GM19193 (cell line): ENCODE data around the gene GTPBP10.

ENCODE experiments used
- POLR2A ChIP-seq: IDR thresholded peaks from 4 replicates; pipeline ENCODE4 v1.6.1; 2011; ENCODE audit not compliant: insufficient read depth, insufficient read length; ENCODE audit errors: extremely low read depth

Gene GTPBP10, protein sequence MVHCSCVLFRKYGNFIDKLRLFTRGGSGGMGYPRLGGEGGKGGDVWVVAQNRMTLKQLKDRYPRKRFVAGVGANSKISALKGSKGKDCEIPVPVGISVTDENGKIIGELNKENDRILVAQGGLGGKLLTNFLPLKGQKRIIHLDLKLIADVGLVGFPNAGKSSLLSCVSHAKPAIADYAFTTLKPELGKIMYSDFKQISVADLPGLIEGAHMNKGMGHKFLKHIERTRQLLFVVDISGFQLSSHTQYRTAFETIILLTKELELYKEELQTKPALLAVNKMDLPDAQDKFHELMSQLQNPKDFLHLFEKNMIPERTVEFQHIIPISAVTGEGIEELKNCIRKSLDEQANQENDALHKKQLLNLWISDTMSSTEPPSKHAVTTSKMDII

GRCh38 chr7:90346336-90347125 is at the start of gene GTPBP10:
TSS of gene GTPBP10 (plus strand) at chr7:90346716. CDS start at chr7:90346742, 26 bp downstream.
- peak; percentile 96 for TF ChIP-seq POLR2A

DNA sequence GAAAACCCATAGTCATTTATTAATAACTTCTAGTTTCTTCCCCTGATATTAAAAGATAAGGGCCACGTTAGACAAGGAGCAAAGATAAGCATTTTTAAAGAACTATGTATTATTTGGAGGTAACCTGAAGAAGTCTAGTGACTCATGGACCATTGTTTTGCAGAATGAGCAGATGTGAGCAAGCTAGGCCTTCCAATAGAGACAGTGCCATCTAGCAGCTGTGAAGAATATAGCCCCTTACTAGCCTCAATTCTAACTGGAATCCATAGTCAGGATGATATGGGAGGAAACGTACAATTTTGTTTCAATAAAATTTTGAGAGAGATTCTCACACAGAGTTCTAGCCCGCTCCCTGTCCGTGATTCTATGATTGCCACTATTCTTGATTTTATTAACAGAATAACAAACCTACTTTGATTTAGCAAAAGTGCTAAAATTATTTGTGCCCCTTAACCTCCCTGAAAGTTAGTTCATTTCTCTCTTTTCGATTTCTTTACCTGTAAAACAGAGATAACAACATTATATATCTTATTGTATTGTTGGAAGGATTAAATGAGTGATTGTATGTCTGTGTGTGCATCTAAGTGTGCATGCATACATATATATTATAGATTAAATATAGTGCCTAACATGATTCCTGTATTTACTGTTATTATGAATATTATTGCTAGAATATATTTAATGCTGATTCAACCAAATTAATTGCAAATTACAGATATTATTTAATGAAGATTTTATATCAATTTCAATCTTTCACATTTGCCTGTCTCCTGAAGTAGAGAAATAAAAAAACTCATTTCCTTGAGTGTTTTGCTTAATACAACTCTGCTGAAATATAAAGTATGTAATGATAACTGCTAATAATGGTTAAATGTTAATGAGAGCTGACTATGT is 48.1 kb upstream of the GTPBP10 start:
- no peak for TF ChIP-seq POLR2A

- TF ChIP-seq POLR2A: no peak
Measured at GRCh38 chr7:90303241-90303640, 43.3 kb upstream of the GTPBP10 start.

DNA sequence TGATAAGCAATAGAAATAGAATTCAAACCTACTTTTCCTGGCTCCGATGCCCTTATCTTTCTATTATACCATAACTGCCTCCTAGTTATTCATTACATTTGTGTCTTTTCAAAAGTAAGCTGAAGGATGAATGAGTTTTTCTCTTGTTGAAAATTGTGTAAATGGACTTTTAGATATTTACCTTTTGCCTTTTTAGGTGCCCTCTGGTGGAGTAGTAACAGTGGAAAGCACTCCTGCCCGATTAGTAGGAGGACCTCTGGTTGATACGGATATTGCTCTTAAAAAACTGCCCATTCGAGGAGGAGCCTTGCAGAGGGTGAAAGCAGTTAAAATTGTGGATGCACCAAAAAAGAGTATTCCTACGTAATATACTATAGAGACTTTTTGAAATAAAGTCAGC is 36.6 kb upstream of the GTPBP10 start:
- no peak for TF ChIP-seq POLR2A

DNA sequence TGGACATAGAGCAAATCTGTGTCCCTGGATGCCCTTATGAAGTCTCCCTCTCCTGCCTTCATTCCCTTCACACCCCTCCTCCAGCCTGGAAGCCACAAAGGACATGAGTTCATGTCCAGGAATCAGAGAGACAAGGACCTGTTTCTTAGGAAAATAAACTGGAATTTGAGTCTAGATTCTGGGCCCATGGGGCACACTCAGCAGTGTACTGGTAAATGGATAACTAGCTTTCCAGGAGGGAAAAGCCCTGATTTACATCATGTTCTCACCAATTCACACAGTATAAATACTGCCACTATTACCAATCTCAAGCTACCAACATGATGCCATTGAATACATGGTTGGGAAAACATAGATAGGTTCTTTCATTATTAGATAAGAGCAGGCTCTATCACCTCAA is 35.3 kb upstream of the GTPBP10 start:
- TF ChIP-seq POLR2A: no peak

- no peak for TF ChIP-seq POLR2A
Measured at GRCh38 chr7:90312745-90313144, 33.8 kb upstream of the GTPBP10 start.

GRCh38 chr7:90313907-90314306 is 32.6 kb upstream of the GTPBP10 start:
- no peak for TF ChIP-seq POLR2A

DNA sequence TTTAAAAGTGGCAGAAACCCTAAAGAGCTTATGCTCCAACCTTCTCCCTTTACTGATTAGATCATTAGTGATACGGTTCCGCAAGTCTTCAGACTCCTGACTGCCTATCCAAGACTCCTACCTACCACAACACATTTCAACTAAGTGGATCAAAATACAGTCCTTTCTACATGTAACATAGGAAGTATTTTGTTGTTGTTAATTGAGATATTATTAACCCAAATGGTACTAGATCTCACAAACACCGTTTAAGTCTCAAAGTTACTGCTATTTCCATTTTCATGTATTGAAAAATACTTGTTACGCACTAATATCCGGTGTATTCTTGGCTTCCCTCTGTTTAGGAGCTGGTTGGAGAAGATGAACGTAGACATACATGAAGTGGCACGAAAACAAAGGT is 26.5 kb upstream of the GTPBP10 start:
- TF ChIP-seq POLR2A: no peak

GRCh38 chr7:90320418-90320800 is 26.1 kb upstream of the GTPBP10 start:
- TF ChIP-seq POLR2A: no peak

GRCh38 chr7:90320801-90321494 is 25.6 kb upstream of the GTPBP10 start, which contains the start of gene FAM237B:
TSS of gene FAM237B (minus strand) at chr7:90321304. CDS start at chr7:90319748, 1,556 bp downstream.
- TF ChIP-seq POLR2A: no peak

- TF ChIP-seq POLR2A: no peak
Measured at GRCh38 chr7:90322837-90323236, 23.7 kb upstream of the GTPBP10 start.

DNA sequence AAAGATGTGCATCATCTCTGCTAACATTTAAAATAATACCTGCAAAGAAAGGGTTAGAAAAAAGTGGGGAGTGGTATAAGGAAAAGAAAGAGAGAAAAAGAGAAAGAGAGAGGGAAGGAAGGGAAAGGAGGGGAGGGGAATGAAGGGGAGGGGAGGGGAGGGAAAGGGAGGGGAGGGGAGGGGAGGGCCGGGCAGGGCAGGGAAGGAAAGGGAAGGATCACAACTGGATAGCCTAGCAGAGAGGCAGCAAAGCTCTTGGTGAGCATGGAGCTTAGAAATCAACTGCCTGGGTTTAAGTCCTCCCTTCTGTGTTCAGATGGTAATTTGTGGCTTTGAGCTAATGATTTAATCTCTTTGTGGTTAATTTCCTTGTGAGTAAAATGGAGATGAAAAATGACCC is 20.0 kb upstream of the GTPBP10 start:
- no peak for TF ChIP-seq POLR2A

DNA sequence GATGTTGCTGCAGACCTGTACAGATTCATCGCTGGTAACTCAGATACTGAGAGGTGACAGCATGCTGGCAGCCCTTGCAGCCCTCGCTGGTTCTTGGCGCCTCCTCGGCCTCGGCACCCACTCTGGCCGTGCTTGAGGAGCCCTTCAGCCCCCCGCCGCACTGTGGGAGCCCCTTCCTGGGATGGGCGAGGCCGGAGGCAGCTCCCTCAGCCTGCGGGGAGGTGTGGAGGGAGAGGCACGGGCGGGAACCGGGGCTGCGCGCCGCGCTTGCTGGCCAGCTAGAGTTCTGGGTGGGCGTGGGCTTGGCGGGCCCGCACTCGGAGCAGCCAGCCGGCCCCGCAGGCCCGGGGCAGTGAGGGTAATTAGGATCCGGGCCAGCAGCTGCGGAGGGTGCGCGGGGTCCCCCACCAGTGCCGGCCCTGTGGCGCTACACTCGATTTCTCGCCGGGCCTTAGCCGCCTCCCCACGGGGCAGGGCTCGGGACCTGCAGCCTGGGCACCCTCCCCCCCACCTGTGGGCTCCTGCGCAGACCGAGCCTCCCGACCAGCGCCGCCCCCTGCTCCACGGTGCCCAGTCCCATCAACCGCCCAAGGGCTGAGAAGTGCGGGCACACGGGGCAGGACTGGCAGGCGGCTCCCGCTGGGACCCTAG is 12.2 kb upstream of the GTPBP10 start:
- no peak for TF ChIP-seq POLR2A

DNA sequence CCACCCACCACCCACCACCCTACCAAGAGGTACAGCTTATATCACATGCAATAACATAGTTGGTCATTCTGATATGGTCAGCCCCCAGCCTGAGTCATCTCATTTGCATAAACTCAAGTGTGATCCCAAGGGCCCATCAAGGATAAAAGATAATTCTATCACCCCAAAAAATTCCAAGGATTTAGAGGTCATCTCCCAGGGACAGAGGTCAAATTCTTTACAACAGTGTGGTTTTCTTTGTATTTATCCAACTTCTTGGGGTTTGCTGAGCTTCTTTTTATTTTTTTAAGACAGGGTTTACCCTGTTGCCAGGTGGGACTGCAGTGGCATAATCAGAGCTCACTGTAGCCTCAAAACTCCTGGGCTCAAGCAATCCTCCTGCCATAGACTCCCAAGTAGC is 9.4 kb upstream of the GTPBP10 start:
- no peak for TF ChIP-seq POLR2A
